Endothelial cell of umbilical vein (primary cell): Measurements from ENCODE around the gene ITPRIPL2. TPM values are rescaled to one million over a fixed set of nuclear protein-coding genes. Genes with fewer than 3 reads are reported as not detected.

Experiments
- BruUV-seq: library from RNA; stranded (reverse); fragments of 400-500 nt; replicated peaks from 2 replicates; lab custom pipeline; 2021; lab: Mats Ljungman, UMichigan
- CTCF ChIA-PET: fragments of 300-600, 350-600 bp; sonication (Branson Sonifier 250); formaldehyde crosslinking; loops from one replicate; lab custom pipeline; 2021; ENCODE audit warnings: antibody characterized with exemption, inconsistent platforms; lab: Charles Lee
- POLR2A ChIA-PET: fragments of 300-600, 350-600 bp; sonication (Branson Sonifier 250); formaldehyde crosslinking; loops from one replicate; lab custom pipeline; 2021; ENCODE audit warnings: antibody characterized with exemption, inconsistent platforms; lab: Charles Lee
- DNase-seq: peaks from one replicate; pipeline ENCODE4 v3.0.0-alpha.2; 2011; ENCODE audit warnings: low read depth, low spot score
- FAIRE-seq: peaks from 2 replicates; lab custom pipeline; 2011; peaks lifted over from hg19 to GRCh38; lab: Jason Lieb, UNC
- H2AFZ ChIP-seq: 2 replicates; pipeline ENCODE4 v1.6.0; 2012; ENCODE audit warnings: low read depth, low read length, control low read depth, inconsistent platforms
- H3K27ac ChIP-seq: 2 replicates; pipeline ENCODE4 v1.5.1; 2011; ENCODE audit warnings: low read depth, mild to moderate bottlenecking, control low read depth, low read length, moderate library complexity; ENCODE audit not compliant: insufficient read depth
- H3K27me3 ChIP-seq, 2 experiments: 2 replicates each; pipeline versions ENCODE4 v1.6.0 to v1.6.1; 2011; ENCODE audit warnings: low read length in 2 of 2, mixed read lengths in 1 of 2; ENCODE audit not compliant: control insufficient read depth in 2 of 2, insufficient read depth in 2 of 2
- H3K36me3 ChIP-seq, 2 experiments: 2 replicates in 1 of 2; 3 replicates in 1 of 2; pipeline ENCODE4 v1.5.1; 2011; ENCODE audit warnings: low read length in 2 of 2, mild to moderate bottlenecking in 1 of 2, moderate library complexity in 1 of 2; ENCODE audit not compliant: control insufficient read depth in 2 of 2, insufficient read depth in 2 of 2; ENCODE audit errors: extremely low read depth in 1 of 2
- H3K4me1 ChIP-seq: 3 replicates; pipeline ENCODE4 v1.5.1; 2011; ENCODE audit warnings: mild to moderate bottlenecking, low read length; ENCODE audit not compliant: control insufficient read depth, insufficient read depth; ENCODE audit errors: extremely low read depth
- H3K4me2 ChIP-seq: 2 replicates; pipeline ENCODE4 v1.6.1; 2011; ENCODE audit warnings: low read length, control low read depth, mixed read lengths; ENCODE audit not compliant: insufficient read depth
- H3K4me3 ChIP-seq, 3 experiments: fragments of 200-600 bp in 1 of 3; sonication (generic), shearing (Covaris generic) in 1 of 3; replicated peaks in 1 of 3; 2 replicates each; pipeline ENCODE4 v1.5.1; 2011 to 2016; ENCODE audit warnings: control low read depth in 3 of 3, low read length in 3 of 3, mild to moderate bottlenecking in 2 of 3, inconsistent platforms in 1 of 3, low read depth in 1 of 3, moderate library complexity in 1 of 3; ENCODE audit not compliant: insufficient read depth in 1 of 3
- H3K79me2 ChIP-seq: 2 replicates; pipeline ENCODE4 v1.6.0; 2012; ENCODE audit warnings: low read length, inconsistent platforms; ENCODE audit not compliant: control insufficient read depth, insufficient read depth
- H3K9ac ChIP-seq: replicated peaks from 2 replicates; pipeline ENCODE3; 2011; ENCODE audit warnings: low read length, control low read depth; ENCODE audit not compliant: insufficient read depth; ENCODE audit errors: extremely low read depth
- H3K9me1 ChIP-seq: replicated peaks from 3 replicates; pipeline ENCODE4 v1.6.0; 2011; ENCODE audit warnings: mild to moderate bottlenecking, low read length; ENCODE audit not compliant: control insufficient read depth, insufficient read depth; ENCODE audit errors: extremely low read depth
- H3K9me3 ChIP-seq: replicated peaks from 2 replicates; pipeline ENCODE4 v1.5.1; 2012; ENCODE audit warnings: low read length, inconsistent platforms; ENCODE audit not compliant: control insufficient read depth, insufficient read depth
- H4K20me1 ChIP-seq: replicated peaks from 2 replicates; pipeline ENCODE3; 2011; ENCODE audit warnings: mild to moderate bottlenecking, low read length; ENCODE audit not compliant: control insufficient read depth, insufficient read depth; ENCODE audit errors: extremely low read depth
- CTCF ChIP-seq, 2 donors: IDR thresholded peaks; 1 replicate in 1 of 2; 2 replicates in 1 of 2; pipeline ENCODE4 v1.5.1; 2011; ENCODE audit warnings: low read length in 2 of 2, mild to moderate bottlenecking in 2 of 2, moderate library complexity in 2 of 2, control low read depth in 1 of 2, inconsistent platforms in 1 of 2, low read depth in 1 of 2; ENCODE audit not compliant: insufficient read depth in 1 of 2; ENCODE audit errors: extremely low read depth in 1 of 2
- EZH2 ChIP-seq: IDR thresholded peaks from 2 replicates; pipeline ENCODE4 v1.6.1; 2012; ENCODE audit warnings: borderline replicate concordance, low read depth, mild to moderate bottlenecking, moderate library complexity, low read length, inconsistent platforms; ENCODE audit not compliant: severe bottlenecking
- FOS ChIP-seq: IDR thresholded peaks from 2 replicates; pipeline ENCODE4 v1.6.1; 2011; ENCODE audit warnings: mild to moderate bottlenecking, low read length, moderate library complexity, borderline replicate concordance; ENCODE audit not compliant: insufficient read depth
- GATA2 ChIP-seq: IDR thresholded peaks from 2 replicates; pipeline ENCODE4 v1.7.0; 2011; ENCODE audit warnings: low read depth, mild to moderate bottlenecking, moderate library complexity, mixed read lengths, low read length; ENCODE audit not compliant: insufficient read length, insufficient read depth
- JUN ChIP-seq: IDR thresholded peaks from 2 replicates; pipeline ENCODE4 v1.6.1; 2011; ENCODE audit warnings: borderline replicate concordance, low read depth; ENCODE audit not compliant: insufficient read length, insufficient read depth
- MAX ChIP-seq: IDR thresholded peaks from 2 replicates; pipeline ENCODE4 v1.6.1; 2011; ENCODE audit not compliant: insufficient read depth, insufficient read length
- MYC ChIP-seq: IDR thresholded peaks from one replicate; pipeline ENCODE4 v1.6.1; 2011; ENCODE audit warnings: mild to moderate bottlenecking, low read depth, low read length
- POLR2A ChIP-seq: IDR thresholded peaks from 2 replicates; pipeline ENCODE4 v1.6.1; 2012; ENCODE audit warnings: low read depth, mild to moderate bottlenecking, control low read depth, low read length
- POLR2AphosphoS5 ChIP-seq: IDR thresholded peaks from 2 replicates; pipeline ENCODE4 v1.6.1; 2012; ENCODE audit warnings: low read depth, mild to moderate bottlenecking, control low read depth, low read length, moderate library complexity; ENCODE audit not compliant: insufficient read depth
- dilution Hi-C: fragments of 300-500 bp; cut with MboI; formaldehyde crosslinking; loops from one replicate; pipeline ENCODE4 v1.15.0; 2019; ENCODE audit warnings: low sequenced_read_pairs; ENCODE audit not compliant: extremely low pct_ligation_motif_present
- intact Hi-C: fragments of 100-400 bp; cut with micrococcal nuclease; formaldehyde crosslinking; loops from one replicate; pipeline ENCODE4 v1.10.0; 2022
- polyA plus RNA-seq, 4 experiments: library from polyadenylated mRNA; depleted of rRNA in 3 of 4; stranded (reverse) in 3 of 4; unstranded in 1 of 4; fragments of >200 nt; gene quantifications; 2 replicates each; pipeline versions ENCODE4 v1.2.1 to v1.2.3, GENCODE V29; 2011 to 2012; ENCODE audit warnings: missing spikeins in 1 of 4
- total RNA-seq: library from RNA; stranded (reverse); gene quantifications from 2 replicates; pipeline ENCODE4 v1.2.3, GENCODE V29; 2021

ITPRIPL2 gene
- total and polyA plus RNA-seq, 2 donors (not counting 3 experiments of a cell fraction or from before 2014, with no cell fraction given): 10.9 to 40.8 TPM

GRCh38 chr16:19104607-19105006 is 9.2 kb upstream of the ITPRIPL2 start:
- Histone ChIP-seq H3K4me3 (no peak overlapping the region), H3K9me1 (no peaks in the 10 kb centered on the region), H4K20me1 (no peaks in the 10 kb centered on the region), H3K4me2 (no peak overlapping the region), H3K79me2 (no peaks in the 10 kb centered on the region), H2AFZ (no peak overlapping the region), H3K9me3 (no peaks in the 10 kb centered on the region), H3K4me1 (peaks cover 15% of the 10 kb centered on the region), H3K9ac (no peak overlapping the region), H3K27ac (no peak overlapping the region), H3K36me3 (no peaks in the 10 kb centered on the region), H3K27me3 (no peaks in the 10 kb centered on the region)
- no peak for DNase-seq
- BruUV-seq: no TSS peak
- TF ChIP-seq FOS: no peak
- no peak for TF ChIP-seq JUN
- no peak for TF ChIP-seq MAX
- TF ChIP-seq GATA2: no peak
- TF ChIP-seq POLR2AphosphoS5: no peak
- no peak for TF ChIP-seq EZH2
- no peak for TF ChIP-seq CTCF (IDR thresholded peaks at IDR 0.05; ENCODE audit: extremely low read depth in 1 of 2, insufficient read depth in 1 of 2, low read depth in 1 of 2, low read length in 2 of 2)
- no peak for TF ChIP-seq POLR2A
- TF ChIP-seq MYC: no peak
- POLR2A ChIA-PET: no interaction called here
- intact Hi-C loops (no loop called here), dilution Hi-C loops (loop anchor here (25.0 kb wide), 1 partner anchor 317 kb away; the partner anchor contains the start of gene RPS15A)
- CTCF ChIA-PET: interaction anchor here (1.1 to 1.7 kb wide), 3 partner anchors 11 to 74 kb away, joined by 3 to 6 read pairs (median 3); no protein-coding TSS in a partner anchor
- no peak for FAIRE-seq
